K562 (cell line): ENCODE measurements around the gene MYRFL. TPM values are rescaled to one million over a fixed set of nuclear protein-coding genes. Genes with fewer than 3 reads are reported as not detected.

ENCODE experiments used
- ATAC-seq: fragments of 200-7000 bp; cut with Tn5 transposase; 3 replicates; pipeline ENCODE4 v1.9.1; 2020; ENCODE audit warnings: moderate library complexity
- BruUV-seq: library from RNA; stranded (reverse); fragments of 400-500 nt; replicated peaks from 2 replicates; lab custom pipeline; 2021; lab: Mats Ljungman, UMichigan
- CTCF ChIA-PET: fragments of 300-600 bp; formaldehyde crosslinking; extraction: SDS; loops from one replicate; lab custom pipeline; 2021; ENCODE audit warnings: low intra/inter-chr PET ratio; lab: Yijun Ruan, JAX
- POLR2A ChIA-PET: fragments of 300-600, 350-650 bp; sonication (Branson Sonifier 250); formaldehyde crosslinking; extraction: SDS; loops from one replicate; lab custom pipeline; 2021; ENCODE audit warnings: antibody characterized with exemption, inconsistent platforms; lab: Yijun Ruan, JAX
- DNase-seq, 4 experiments: peaks; one replicate each; pipeline versions ENCODE4 v3.0.0 to v3.0.0-alpha.2; 2011 to 2018; ENCODE audit warnings: low spot score in 3 of 4, mixed read lengths in 3 of 4; ENCODE audit errors: extremely low read depth in 1 of 4
- FAIRE-seq: peaks from 2 replicates; lab custom pipeline; 2011; peaks lifted over from hg19 to GRCh38; lab: Jason Lieb, UNC
- H2AFZ ChIP-seq: 2 replicates; pipeline ENCODE4 v1.6.0; 2011; ENCODE audit warnings: low read depth, low read length, control low read depth, inconsistent platforms
- H3K27ac ChIP-seq: fragments of 200-600 bp; 3 replicates; pipeline ENCODE4 v1.8.0; 2011; ENCODE audit warnings: low read depth, mild to moderate bottlenecking, control low read depth, inconsistent platforms, low read length, moderate library complexity, mixed read lengths; ENCODE audit errors: extremely low read depth
- H3K27me3 ChIP-seq, 2 experiments: fragments of 300-600 bp in 1 of 2; 2 replicates in 1 of 2; 3 replicates in 1 of 2; pipeline versions ENCODE4 v1.6.0 to v1.8.0; 2011; ENCODE audit warnings: inconsistent platforms in 2 of 2, low read length in 2 of 2, mild to moderate bottlenecking in 1 of 2, mixed read lengths in 1 of 2, moderate library complexity in 1 of 2; ENCODE audit not compliant: control insufficient read depth in 2 of 2, insufficient read depth in 2 of 2
- H3K36me3 ChIP-seq: fragments of 300-600 bp; 3 replicates; pipeline ENCODE4 v1.8.0; 2011; ENCODE audit warnings: mild to moderate bottlenecking, low read length, inconsistent platforms; ENCODE audit not compliant: control insufficient read depth, insufficient read depth
- H3K4me1 ChIP-seq, 2 experiments: fragments of 200-600 bp in 1 of 2; replicated peaks in 1 of 2; 2 replicates in 1 of 2; 3 replicates in 1 of 2; pipeline versions ENCODE4 v1.5.1 to v1.8.0; 2011; ENCODE audit warnings: inconsistent platforms in 2 of 2, low read length in 2 of 2, mild to moderate bottlenecking in 1 of 2, mixed read lengths in 1 of 2, moderate library complexity in 1 of 2; ENCODE audit not compliant: control insufficient read depth in 2 of 2, insufficient read depth in 2 of 2
- H3K4me2 ChIP-seq: 2 replicates; pipeline ENCODE4 v1.6.1; 2011; ENCODE audit warnings: low read length, control low read depth, inconsistent platforms, mixed read lengths; ENCODE audit not compliant: insufficient read depth
- H3K4me3 ChIP-seq: fragments of 200-600 bp; sonication (generic), shearing (Covaris generic); 2 replicates; pipeline ENCODE4 v1.5.1; 2016; ENCODE audit warnings: control low read depth, inconsistent platforms
- H3K79me2 ChIP-seq: fragments of 200-600 bp; 3 replicates; pipeline ENCODE4 v1.8.0; 2011; ENCODE audit warnings: low read length, inconsistent platforms; ENCODE audit not compliant: control insufficient read depth, insufficient read depth
- H3K9ac ChIP-seq, 2 experiments: 2 replicates each; pipeline versions ENCODE4 v1.6.0 to v1.6.1; 2011; ENCODE audit warnings: low read depth in 2 of 2, low read length in 2 of 2, control low read depth in 1 of 2, inconsistent platforms in 1 of 2, mild to moderate bottlenecking in 1 of 2, mixed read lengths in 1 of 2; ENCODE audit not compliant: insufficient read depth in 1 of 2
- H3K9me1 ChIP-seq: one replicate; pipeline ENCODE4 v1.6.0; 2011; ENCODE audit warnings: inconsistent platforms, mild to moderate bottlenecking, low read length, moderate library complexity; ENCODE audit not compliant: control insufficient read depth, insufficient read depth
- H3K9me3 ChIP-seq: replicated peaks from 2 replicates; pipeline ENCODE4 v1.5.1; 2011; ENCODE audit warnings: low read depth, low read length, inconsistent platforms; ENCODE audit not compliant: control insufficient read depth, insufficient read depth
- H4K20me1 ChIP-seq: replicated peaks from 2 replicates; pipeline ENCODE4 v1.6.1; 2011; ENCODE audit warnings: low read length, inconsistent platforms, mixed read lengths; ENCODE audit not compliant: control insufficient read depth, insufficient read depth
- ARHGAP35 ChIP-seq: fragments of 450-650 bp; IDR thresholded peaks from 2 replicates; pipeline ENCODE4 v1.6.1; 2018; ENCODE audit not compliant: partially characterized antibody
- CBX2 ChIP-seq: fragments of 200-600 bp; sonication (generic); IDR thresholded peaks from one replicate; pipeline ENCODE4 v1.6.1; 2012; ENCODE audit warnings: mild to moderate bottlenecking, low read length, inconsistent platforms; ENCODE audit not compliant: insufficient read depth, poor library complexity, severe bottlenecking
- NBN ChIP-seq: fragments of 450-650 bp; IDR thresholded peaks from 2 replicates; pipeline ENCODE4 v1.6.1; 2016; ENCODE audit warnings: low read depth, mild to moderate bottlenecking
- SMARCA5 ChIP-seq: fragments of 450-650 bp; IDR thresholded peaks from 2 replicates; pipeline ENCODE4 v1.6.1; 2016
- YBX1 ChIP-seq: fragments of 450-650 bp; IDR thresholded peaks from 2 replicates; pipeline ENCODE4 v1.7.1; 2016; ENCODE audit warnings: mild to moderate bottlenecking
- ZC3H4 ChIP-seq: sonication (generic); formaldehyde crosslinking; IDR thresholded peaks from 2 replicates; pipeline ENCODE4 v1.9.0; 2021; ENCODE audit warnings: missing genetic modification reagents, borderline replicate concordance
- WGBS: fragments of 100-300 bp; shearing (Covaris generic); methylation state at CpG from one replicate; pipeline ENCODE4 v1.1.6; 2016; ENCODE audit warnings: low coverage, mixed read lengths; ENCODE audit not compliant: insufficient coverage; ENCODE audit errors: missing lambda C conversion rate; 5-methylcytosine and 5-hydroxymethylcytosine counted together
- in situ Hi-C: fragments of 300-500 bp; cut with MboI; formaldehyde crosslinking; loops from 4 replicates; pipeline ENCODE4 v1.15.0; 2018; ENCODE audit warnings: inconsistent platforms, mixed read lengths
- intact Hi-C: fragments of 100-400 bp; cut with micrococcal nuclease; formaldehyde crosslinking; loops from 2 replicates; pipeline ENCODE4 v1.14.2; 2022
- polyA plus RNA-seq, 8 experiments: library from polyadenylated mRNA; depleted of rRNA in 4 of 8; stranded (reverse) in 5 of 8; unstranded in 3 of 8; fragments of >200 nt; fragmentation: Nextera tagmentation in 2 of 8; fragmentation: Illumina TruSeq in 1 of 8; extraction: Ambion mirVana in 2 of 8; extraction: Trizol in 1 of 8; gene quantifications; 2 replicates each; pipeline versions ENCODE4 v1.2.1 to v1.2.3, GENCODE V29; 2011 to 2014; ENCODE audit warnings: inconsistent platforms in 1 of 8, missing spikeins in 1 of 8
- total RNA-seq, 7 experiments: library from RNA; depleted of rRNA in 6 of 7; stranded (reverse); fragments of >200 nt in 6 of 7; fragmentation: Illumina TruSeq in 2 of 7; extraction: Trizol in 2 of 7; gene quantifications; 2 replicates each; pipeline versions ENCODE4 v1.2.1 to v1.2.3, GENCODE V29; 2011 to 2021; ENCODE audit warnings: low replicate concordance in 1 of 7
- TF ChIP-seq, protein P1 (sequence below): IDR thresholded peaks from 2 replicates; pipeline ENCODE4 v1.6.1; 2016; ENCODE audit warnings: missing genetic modification characterization, missing compliant biosample characterization
- TF ChIP-seq, protein P2 (sequence below): fragments of 250-450 bp; sonication (Bioruptor Pico); IDR thresholded peaks from 2 replicates; pipeline ENCODE4 v1.8.0; 2021; ENCODE audit warnings: mild to moderate bottlenecking, moderate library complexity

Gene MYRFL
- total and polyA plus RNA-seq, 9 of the 15 experiments (the other 6 are each of a cell fraction or from before 2014, with no cell fraction given): not detected

DNA sequence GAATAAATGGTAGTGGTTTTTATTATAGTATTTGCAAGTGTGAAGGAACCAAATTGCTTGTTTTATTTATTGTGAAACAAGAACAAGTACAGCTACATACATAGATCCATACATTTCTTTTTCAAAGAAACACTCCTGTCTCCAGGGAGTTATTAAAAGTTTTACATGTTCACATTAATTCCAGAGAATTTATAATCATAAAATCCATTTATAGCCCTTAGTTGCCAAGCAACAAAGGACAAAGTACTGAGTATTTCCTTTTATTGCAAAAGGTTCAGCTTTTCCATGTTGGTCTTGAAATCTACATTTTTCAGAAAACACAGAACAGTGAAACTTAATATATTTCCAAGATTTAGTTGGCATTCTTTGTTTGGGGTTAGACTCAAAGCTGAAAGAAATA lies 9.5 kb downstream of the MYRFL start:
- H4K20me1 ChIP-seq: no peaks in the 10 kb centered on the region
- no peaks in the 10 kb centered on the region for H3K9me1 ChIP-seq
- FAIRE-seq: no peak
- no peaks in the 10 kb centered on the region for H3K9me3 ChIP-seq
- no peaks in the 10 kb centered on the region for H3K79me2 ChIP-seq
- peaks cover 9 to 11% of the 10 kb centered on the region in 2 experiments for H3K27me3 ChIP-seq
- no peak overlapping the region for H2AFZ ChIP-seq
- BruUV-seq: no TSS peak
- intact Hi-C loops: no loop called here
- DNase-seq: no peak
- no peaks in the 10 kb centered on the region for H3K36me3 ChIP-seq
- H3K27ac ChIP-seq: no peak overlapping the region
- no peaks in the 10 kb centered on the region; a peak in 1 of 5 replicates for H3K4me1 ChIP-seq
- TF ChIP-seq NBN (no peak), ZC3H4 (no peak)
- TF ChIP-seq, all 486 proteins: peak for 0
- ChIA-PET CTCF (no interaction called here), POLR2A (interaction anchor here (0.6 kb wide), 2 partner anchors 10 to 647 kb away, joined by 3 read pairs; no protein-coding TSS in a partner anchor)
- ATAC-seq: no peak
- no peak overlapping the region for H3K9ac ChIP-seq
- in situ Hi-C loops: no loop called here
- H3K4me2 ChIP-seq: no peak overlapping the region
- no peak overlapping the region for H3K4me3 ChIP-seq

DNA sequence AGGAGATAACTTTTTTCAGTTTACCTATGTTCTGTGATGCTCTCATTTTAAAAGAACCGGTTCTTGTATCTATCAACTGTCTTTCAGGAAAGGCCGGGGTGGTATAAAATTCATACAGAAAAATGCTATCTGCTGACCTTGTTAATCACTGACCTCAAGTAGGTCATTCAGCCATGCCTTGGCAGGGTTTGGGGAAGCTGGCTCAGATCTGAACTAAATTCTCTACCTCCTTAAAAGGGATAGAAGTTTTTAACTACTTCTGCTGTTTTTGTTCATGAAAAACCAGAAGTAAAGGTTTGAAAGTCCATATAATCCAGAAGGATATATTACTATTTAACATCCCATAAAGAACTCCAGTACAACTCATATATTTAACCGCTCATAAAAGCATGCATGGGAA lies 10.1 kb downstream of the MYRFL start:
- H3K27ac ChIP-seq: no peak overlapping the region
- no peaks in the 10 kb centered on the region for H3K79me2 ChIP-seq
- no peak overlapping the region for H3K4me3 ChIP-seq
- no peak for ATAC-seq
- H3K4me1 ChIP-seq: no peaks in the 10 kb centered on the region; a peak in 1 of 5 replicates
- POLR2A ChIA-PET: interaction anchor here (0.6 kb wide), 1 partner anchor 10 kb away, joined by 3 read pairs; no protein-coding TSS in a partner anchor
- no peak for DNase-seq
- FAIRE-seq: no peak
- no peak overlapping the region for H2AFZ ChIP-seq
- CTCF ChIA-PET: no interaction called here
- H3K27me3 ChIP-seq: peaks cover 9 to 11% of the 10 kb centered on the region in 2 experiments
- no peaks in the 10 kb centered on the region for H3K36me3 ChIP-seq
- in situ Hi-C loops: no loop called here
- H3K9me1 ChIP-seq: no peaks in the 10 kb centered on the region
- WGBS: 2% methylated on average over 3 of the region's 3 CpGs
- no peaks in the 10 kb centered on the region for H3K9me3 ChIP-seq
- no peak overlapping the region for H3K9ac ChIP-seq
- H3K4me2 ChIP-seq: no peak overlapping the region
- no peaks in the 10 kb centered on the region for H4K20me1 ChIP-seq
- no TSS peak for BruUV-seq
- intact Hi-C loops: no loop called here
- TF ChIP-seq, protein P1, sequence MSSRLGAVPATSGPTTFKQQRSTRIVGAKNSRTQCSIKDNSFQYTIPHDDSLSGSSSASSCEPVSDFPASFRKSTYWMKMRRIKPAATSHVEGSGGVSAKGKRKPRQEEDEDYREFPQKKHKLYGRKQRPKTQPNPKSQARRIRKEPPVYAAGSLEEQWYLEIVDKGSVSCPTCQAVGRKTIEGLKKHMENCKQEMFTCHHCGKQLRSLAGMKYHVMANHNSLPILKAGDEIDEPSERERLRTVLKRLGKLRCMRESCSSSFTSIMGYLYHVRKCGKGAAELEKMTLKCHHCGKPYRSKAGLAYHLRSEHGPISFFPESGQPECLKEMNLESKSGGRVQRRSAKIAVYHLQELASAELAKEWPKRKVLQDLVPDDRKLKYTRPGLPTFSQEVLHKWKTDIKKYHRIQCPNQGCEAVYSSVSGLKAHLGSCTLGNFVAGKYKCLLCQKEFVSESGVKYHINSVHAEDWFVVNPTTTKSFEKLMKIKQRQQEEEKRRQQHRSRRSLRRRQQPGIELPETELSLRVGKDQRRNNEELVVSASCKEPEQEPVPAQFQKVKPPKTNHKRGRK (tag): no peak
- TF ChIP-seq, protein P2, sequence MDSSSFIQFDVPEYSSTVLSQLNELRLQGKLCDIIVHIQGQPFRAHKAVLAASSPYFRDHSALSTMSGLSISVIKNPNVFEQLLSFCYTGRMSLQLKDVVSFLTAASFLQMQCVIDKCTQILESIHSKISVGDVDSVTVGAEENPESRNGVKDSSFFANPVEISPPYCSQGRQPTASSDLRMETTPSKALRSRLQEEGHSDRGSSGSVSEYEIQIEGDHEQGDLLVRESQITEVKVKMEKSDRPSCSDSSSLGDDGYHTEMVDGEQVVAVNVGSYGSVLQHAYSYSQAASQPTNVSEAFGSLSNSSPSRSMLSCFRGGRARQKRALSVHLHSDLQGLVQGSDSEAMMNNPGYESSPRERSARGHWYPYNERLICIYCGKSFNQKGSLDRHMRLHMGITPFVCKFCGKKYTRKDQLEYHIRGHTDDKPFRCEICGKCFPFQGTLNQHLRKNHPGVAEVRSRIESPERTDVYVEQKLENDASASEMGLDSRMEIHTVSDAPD (CRISPR knock-in tag): no peak
- TF ChIP-seq YBX1 (no peak), CBX2 (no peak), SMARCA5 (no peak), ARHGAP35 (no peak)
